Stimulated activated naive B cell treated with anti-CD40 and anti-IgM and Interleukin-4, amounts not matched to agents 10 μg/mL and 1 μg/mL and 100 μg/mL, for 72 hours (primary cell): ENCODE results near the gene C8G.

Experiments used
- ATAC-seq, 2 donors: fragments of 150-1000 bp; cut with Tn5 transposase; replicated peaks; 2 replicates each; pipeline ENCODE4 v1.10.0; 2021; ENCODE audit warnings: moderate library complexity in 1 of 2
- DNase-seq: peaks from one replicate; pipeline ENCODE4 v3.0.0; 2021
- H3K27ac Mint-ChIP-seq: one replicate; pipeline ENCODE4 v1.8.0; 2022; ENCODE audit warnings: mild to moderate bottlenecking, mixed read lengths
- H3K27me3 Mint-ChIP-seq, 2 donors: one replicate each; pipeline ENCODE4 v1.8.0; 2022; ENCODE audit warnings: mixed read lengths in 2 of 2
- H3K36me3 Mint-ChIP-seq, 2 donors: one replicate each; pipeline ENCODE4 v1.8.0; 2022; ENCODE audit warnings: mixed read lengths in 2 of 2, mild to moderate bottlenecking in 1 of 2
- H3K4me1 Mint-ChIP-seq, 2 donors: one replicate each; pipeline ENCODE4 v1.8.0; 2022; ENCODE audit warnings: mixed read lengths in 2 of 2, mild to moderate bottlenecking in 1 of 2
- H3K4me3 Mint-ChIP-seq, 2 donors: one replicate each; pipeline ENCODE4 v1.8.0; 2022; ENCODE audit warnings: mild to moderate bottlenecking in 2 of 2, mixed read lengths in 2 of 2, moderate library complexity in 1 of 2
- H3K9me3 Mint-ChIP-seq, 2 donors: one replicate each; pipeline ENCODE4 v1.8.0; 2022; ENCODE audit warnings: mixed read lengths in 2 of 2, mild to moderate bottlenecking in 1 of 2

Gene C8G

GRCh38 chr9:136941231-136942111 is 3.6 kb upstream of the C8G start:
- H3K9me3 Mint-ChIP-seq, result no peaks in the 10 kb centered on the region
- H3K4me1 Mint-ChIP-seq, result peaks cover 12 to 13% of the 10 kb centered on the region in 2 donors
- DNase-seq (no peak), ATAC-seq (no peak)
- H3K36me3 Mint-ChIP-seq, result peaks cover 33 to 47% of the 10 kb centered on the region in 2 donors
- H3K27me3 Mint-ChIP-seq, result no peaks in the 10 kb centered on the region
- H3K27ac Mint-ChIP-seq, result peak overlapping the region; percentile 56
- H3K4me3 Mint-ChIP-seq, result no peak overlapping the region

GRCh38 chr9:136942112-136942880 is 2.7 kb upstream of the C8G start:
- Mint-ChIP-seq H3K27ac (no peak overlapping the region), H3K9me3 (no peaks in the 10 kb centered on the region), H3K27me3 (no peaks in the 10 kb centered on the region), H3K36me3 (peaks cover 28 to 41% of the 10 kb centered on the region in 2 donors), H3K4me1 (peaks cover 14 to 17% of the 10 kb centered on the region in 2 donors), H3K4me3 (peak overlapping the region; percentile 32 to 81)
- DNase-seq (no peak), ATAC-seq (no peak)

DNA sequence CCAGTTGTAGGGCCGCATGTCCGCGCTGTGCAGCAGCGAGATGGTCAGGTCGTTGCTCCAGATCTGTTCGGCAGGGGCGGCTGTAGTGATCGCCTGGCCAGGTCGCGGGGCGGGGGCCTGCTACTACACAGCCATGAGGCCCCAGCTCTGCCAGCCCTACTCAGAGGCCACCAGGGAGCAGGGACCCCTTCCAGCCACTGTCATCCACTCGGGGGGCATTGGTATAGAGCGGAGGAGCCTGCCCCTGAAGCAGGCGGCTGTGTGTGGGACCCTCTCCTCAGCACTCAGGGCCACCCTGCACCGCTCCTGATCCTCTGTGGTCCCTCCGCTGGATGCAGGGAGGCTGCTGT is 2.2 kb upstream of the C8G start:
- Mint-ChIP-seq H3K27me3 (no peaks in the 10 kb centered on the region), H3K9me3 (no peaks in the 10 kb centered on the region), H3K4me3 (peak overlapping the region; percentile 32 to 81), H3K36me3 (peaks cover 26 to 36% of the 10 kb centered on the region in 2 donors), H3K4me1 (peaks cover 13 to 22% of the 10 kb centered on the region in 2 donors), H3K27ac (no peak overlapping the region)
- ATAC-seq (no peak), DNase-seq (no peak)

GRCh38 chr9:136943291-136944211 is 1.5 kb upstream of the C8G start:
- H3K4me3 Mint-ChIP-seq, result peak overlapping the region; percentile 81 to 83
- DNase-seq (peak; percentile 35), ATAC-seq (peak; percentile 44 to 47)
- H3K4me1 Mint-ChIP-seq, result peaks cover 12 to 22% of the 10 kb centered on the region in 2 donors
- H3K27me3 Mint-ChIP-seq, result no peaks in the 10 kb centered on the region
- no peaks in the 10 kb centered on the region for H3K9me3 Mint-ChIP-seq
- H3K27ac Mint-ChIP-seq, result peak overlapping the region; percentile 80
- peaks cover 23 to 29% of the 10 kb centered on the region in 2 donors for H3K36me3 Mint-ChIP-seq

GRCh38 chr9:136944212-136944518 is 878 bp upstream of the C8G start:
- H3K4me3 Mint-ChIP-seq, result peak overlapping the region; percentile 81 to 83
- H3K9me3 Mint-ChIP-seq, result no peaks in the 10 kb centered on the region
- H3K36me3 Mint-ChIP-seq, result peaks cover 17 to 22% of the 10 kb centered on the region in 2 donors
- H3K27ac Mint-ChIP-seq, result peak overlapping the region; percentile 80
- no peaks in the 10 kb centered on the region for H3K27me3 Mint-ChIP-seq
- peaks cover 8 to 21% of the 10 kb centered on the region in 2 donors for H3K4me1 Mint-ChIP-seq
- peak; percentile 69 to 72 for ATAC-seq
- no peak for DNase-seq

DNA sequence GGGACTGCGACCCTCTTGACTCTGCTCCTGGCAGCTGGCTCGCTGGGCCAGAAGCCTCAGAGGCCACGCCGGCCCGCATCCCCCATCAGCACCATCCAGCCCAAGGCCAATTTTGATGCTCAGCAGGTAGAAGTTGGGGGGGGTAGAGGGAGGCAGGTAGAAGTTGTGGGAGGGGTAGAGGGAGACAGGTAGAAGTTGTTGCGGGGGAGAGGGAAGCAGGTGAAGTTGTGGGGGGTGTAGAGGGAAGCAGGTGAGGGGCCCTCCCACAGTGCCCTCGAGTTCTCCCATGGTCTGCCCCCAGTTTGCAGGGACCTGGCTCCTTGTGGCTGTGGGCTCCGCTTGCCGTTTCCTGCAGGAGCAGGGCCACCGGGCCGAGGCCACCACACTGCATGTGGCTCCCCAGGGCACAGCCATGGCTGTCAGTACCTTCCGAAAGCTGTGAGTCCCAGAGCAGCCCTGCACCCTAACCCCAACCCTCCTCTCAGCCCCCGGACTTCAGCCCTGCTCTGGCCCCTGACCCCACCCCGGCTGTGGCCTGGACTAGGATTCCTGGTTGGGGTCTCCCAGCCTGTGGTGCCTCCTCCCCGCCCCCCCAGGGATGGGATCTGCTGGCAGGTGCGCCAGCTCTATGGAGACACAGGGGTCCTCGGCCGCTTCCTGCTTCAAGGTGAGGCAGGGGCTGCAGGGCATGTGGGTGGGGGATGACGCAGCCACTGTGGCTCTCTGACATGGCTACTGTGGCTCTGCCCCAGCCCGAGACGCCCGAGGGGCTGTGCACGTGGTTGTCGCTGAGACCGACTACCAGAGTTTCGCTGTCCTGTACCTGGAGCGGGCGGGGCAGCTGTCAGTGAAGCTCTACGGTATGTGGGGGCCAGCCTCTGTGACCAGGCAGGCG is 537 bp downstream of the C8G start:
- peaks cover 10 to 22% of the 10 kb centered on the region in 2 donors for H3K4me1 Mint-ChIP-seq
- ATAC-seq, result no peak
- no peaks in the 10 kb centered on the region for H3K9me3 Mint-ChIP-seq
- no peak for DNase-seq
- no peak overlapping the region for H3K27ac Mint-ChIP-seq
- peaks cover 9 to 16% of the 10 kb centered on the region in 2 donors for H3K36me3 Mint-ChIP-seq
- no peak overlapping the region for H3K4me3 Mint-ChIP-seq
- no peaks in the 10 kb centered on the region for H3K27me3 Mint-ChIP-seq

GRCh38 chr9:136946228-136947027 is 1.4 kb downstream of the C8G start:
- no peak for ATAC-seq
- Mint-ChIP-seq H3K4me1 (peaks cover 10 to 24% of the 10 kb centered on the region in 2 donors), H3K9me3 (no peaks in the 10 kb centered on the region), H3K4me3 (no peak overlapping the region), H3K36me3 (peaks cover 4 to 12% of the 10 kb centered on the region in 2 donors), H3K27me3 (no peaks in the 10 kb centered on the region), H3K27ac (no peak overlapping the region)
- DNase-seq, result no peak

DNA sequence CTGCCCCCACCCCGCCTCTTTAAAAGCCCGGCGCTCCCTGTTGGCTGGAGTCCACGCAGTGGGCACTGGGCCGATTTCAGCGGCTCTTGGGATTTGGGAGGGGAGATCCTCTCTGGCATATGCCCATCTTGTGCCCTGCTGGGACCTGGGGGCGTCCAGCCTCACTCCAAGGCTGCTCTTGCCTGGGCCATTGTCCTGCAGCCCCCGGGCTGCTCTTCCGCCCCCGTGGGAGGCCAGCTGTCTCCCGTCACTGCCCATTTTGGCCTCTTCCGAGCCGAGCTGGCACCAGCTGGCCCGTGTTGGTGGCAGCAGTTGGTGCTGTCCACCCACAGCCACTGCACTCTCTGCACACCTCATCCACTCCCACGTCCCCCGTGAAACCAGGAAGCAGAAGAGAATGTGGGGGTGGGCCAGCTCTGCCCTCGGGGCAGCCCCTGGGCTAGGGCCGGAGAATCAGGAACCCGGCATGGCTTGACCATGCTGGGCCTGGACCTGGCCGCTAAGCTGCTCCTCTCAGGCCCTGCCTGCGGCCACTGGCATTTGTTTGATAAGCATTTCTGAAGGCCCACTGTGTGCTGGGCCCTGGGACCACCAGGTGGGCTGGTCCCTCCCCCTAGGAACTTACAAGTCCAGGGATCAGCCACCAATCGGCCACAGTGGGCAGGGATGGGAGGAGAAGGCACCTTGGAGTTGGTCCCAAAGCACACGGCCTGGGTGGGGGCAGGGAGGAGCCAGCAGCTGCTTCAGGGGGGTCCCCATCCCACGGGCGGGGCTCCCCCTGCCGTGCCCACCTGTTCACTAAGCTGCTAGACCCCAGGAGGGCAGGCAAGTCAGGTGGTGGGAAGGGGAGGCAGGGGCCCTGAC is 2.2 kb downstream of the C8G start:
- ATAC-seq, result no peak
- H3K36me3 Mint-ChIP-seq, result peaks cover 0 to 3% of the 10 kb centered on the region in 2 donors
- no peak overlapping the region for H3K4me3 Mint-ChIP-seq

DNA sequence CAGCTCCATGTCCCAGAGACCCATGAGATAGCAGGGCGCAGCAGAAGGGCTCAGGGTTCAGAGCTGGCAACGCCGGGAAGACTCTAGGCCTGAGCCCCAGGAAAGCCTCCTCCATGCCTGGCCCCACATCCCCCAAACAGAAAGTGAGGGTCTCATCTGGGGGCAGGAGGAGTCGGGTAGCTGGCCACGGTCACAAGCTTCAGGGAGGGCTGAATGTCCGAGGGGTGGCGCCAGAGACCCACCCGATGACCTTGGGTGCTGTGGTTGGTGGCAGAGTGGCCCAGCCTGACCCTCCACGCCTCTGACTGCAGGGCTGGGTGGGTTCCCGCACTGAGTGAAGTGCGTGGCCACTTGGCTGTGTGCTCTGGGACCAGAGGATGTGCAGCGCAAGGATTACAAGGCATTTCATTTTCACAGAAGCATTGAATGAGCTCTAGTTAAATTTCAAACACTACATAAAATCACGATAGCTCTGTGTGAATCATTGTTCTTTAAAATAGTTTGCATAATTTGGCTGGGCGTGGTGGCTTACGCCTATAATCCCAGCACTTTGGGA is 3.0 kb downstream of the C8G start:
- H3K4me1 Mint-ChIP-seq, result peaks cover 8 to 24% of the 10 kb centered on the region in 2 donors
- H3K27me3 Mint-ChIP-seq, result no peaks in the 10 kb centered on the region
- no peaks in the 10 kb centered on the region for H3K36me3 Mint-ChIP-seq
- no peak for ATAC-seq
- peak overlapping the region in 1 of 2 donors; percentile 13 for H3K4me3 Mint-ChIP-seq
- no peak for DNase-seq
- no peaks in the 10 kb centered on the region for H3K9me3 Mint-ChIP-seq
- H3K27ac Mint-ChIP-seq, result no peak overlapping the region

More for the DNA sequence above, 2.2 kb downstream of the C8G start:
- H3K4me1 Mint-ChIP-seq, result peaks cover 8 to 24% of the 10 kb centered on the region in 2 donors
- DNase-seq, result no peak
- H3K27me3 Mint-ChIP-seq, result no peaks in the 10 kb centered on the region
- H3K27ac Mint-ChIP-seq, result no peak overlapping the region
- no peaks in the 10 kb centered on the region for H3K9me3 Mint-ChIP-seq

DNA sequence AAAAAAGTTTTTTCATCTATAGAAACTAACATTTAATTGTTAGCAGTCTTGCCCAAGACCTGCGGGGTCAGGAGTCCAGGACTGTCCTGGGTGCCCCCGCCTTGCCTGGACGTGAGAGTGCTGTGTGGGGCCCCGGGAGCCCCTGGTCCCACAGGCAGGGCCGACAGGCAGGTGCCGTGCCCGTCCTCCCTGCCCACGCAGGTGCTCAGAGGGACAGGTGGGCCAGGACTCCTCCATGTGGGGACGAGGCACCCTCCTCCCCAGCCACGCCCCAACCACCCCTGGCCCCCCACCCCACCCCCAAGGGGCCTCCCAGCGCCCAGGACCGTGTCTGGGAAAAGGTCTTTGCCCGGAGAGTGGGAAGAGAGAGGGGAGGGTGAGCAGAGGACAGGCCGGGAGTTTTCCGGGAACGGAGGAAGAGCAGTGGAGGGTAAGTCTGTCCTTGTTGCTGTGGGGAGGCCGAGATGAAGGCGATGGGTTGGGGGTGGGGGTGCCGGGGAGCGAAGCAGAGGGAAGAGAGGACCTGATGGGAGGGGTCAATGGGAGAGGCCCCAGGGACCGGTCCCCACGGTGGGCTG is 4.3 kb downstream of the C8G start:
- ATAC-seq (no peak), DNase-seq (no peak)
- Mint-ChIP-seq H3K27me3 (no peaks in the 10 kb centered on the region), H3K27ac (peak overlapping the region; percentile 81), H3K4me3 (peak overlapping the region; percentile 87 to 94), H3K9me3 (no peaks in the 10 kb centered on the region), H3K4me1 (peaks cover 8 to 24% of the 10 kb centered on the region in 2 donors), H3K36me3 (no peaks in the 10 kb centered on the region)

- ATAC-seq (peak; percentile 95 to 96), DNase-seq (peak; percentile 94)
- Mint-ChIP-seq H3K27me3 (no peaks in the 10 kb centered on the region), H3K36me3 (no peaks in the 10 kb centered on the region), H3K4me3 (peak overlapping the region; percentile 91 to 94), H3K9me3 (no peaks in the 10 kb centered on the region), H3K27ac (peak overlapping the region; percentile 93), H3K4me1 (peaks cover 6 to 19% of the 10 kb centered on the region in 2 donors)
Measured at GRCh38 chr9:136949817-136950655, 5.0 kb downstream of the C8G start.
